A549 treated with AZD2906 at 1 μM for 4 hours (cell line): ENCODE data around the gene COX6A2. TPM values are rescaled to one million over a fixed set of nuclear protein-coding genes. Genes with fewer than 3 reads are reported as not detected.

Source experiments
- total RNA-seq: library from RNA; stranded (reverse); fragments of 200-300 nt; extraction: Qiagen RNA extraction; gene quantifications from 5 replicates; pipeline ENCODE4 v1.2.3, GENCODE V29; 2022

Gene COX6A2
- not detected in 5 replicates for total RNA-seq

GRCh38 chr16:31428279-31428597, at the start of gene COX6A2:
TSS of gene COX6A2 (minus strand) at chr16:31428360. CDS start at chr16:31428325, 35 bp downstream.

GRCh38 chr16:31471875-31472708, 43.9 kb upstream of the COX6A2 start, which contains the start of gene TGFB1I1:
TSS of gene TGFB1I1 (plus strand) at chr16:31472152. CDS start at chr16:31472189, 37 bp downstream.

GRCh38 chr16:31458844-31459686, 30.9 kb upstream of the COX6A2 start, which contains the start of gene ARMC5:
TSS of gene ARMC5 (plus strand) at chr16:31459501. CDS start at chr16:31459525, 24 bp downstream.

DNA sequence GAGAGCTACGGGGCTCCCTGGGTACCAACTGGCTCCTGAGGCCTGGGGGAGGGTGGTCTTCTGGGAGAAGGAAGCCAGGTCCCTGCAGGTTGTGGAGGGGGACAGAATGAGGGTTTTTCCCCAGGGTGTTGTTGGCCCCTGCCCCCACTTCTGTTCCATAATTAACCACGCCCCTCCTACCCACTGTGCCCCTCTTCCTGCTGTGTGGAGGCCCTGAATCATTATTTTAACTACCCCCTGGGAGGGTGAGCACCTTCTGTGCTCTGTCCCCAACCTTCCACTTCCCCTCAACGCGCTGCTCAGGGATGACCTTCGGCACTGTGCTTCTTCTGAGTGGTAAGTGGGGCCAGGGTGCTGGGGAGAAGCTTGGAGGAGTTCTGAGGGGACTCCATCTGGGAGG, 35.1 kb downstream of the COX6A2 start, which contains the start of gene ITGAD:
Gene ITGAD (plus strand): TSS at position 280 of the 400 bp plus-strand sequence. CDS start 26 bp downstream, at position 306.

Other genes starting within 250 kb of the COX6A2 start
- 494 to 572 TPM (median 537 TPM) in 5 replicates for gene FUS, start 248.2 kb downstream of the COX6A2 start, total RNA-seq
- gene PYCARD, start 225.6 kb downstream of the COX6A2 start, total RNA-seq, result 26.9 to 41.9 TPM (median 35.6 TPM) in 5 replicates
- 0.01 to 0.06 TPM (median 0.02 TPM) in 5 replicates for gene TRIM72, start 214.2 kb downstream of the COX6A2 start, total RNA-seq
- not detected in 5 replicates for gene PYDC1, start 211.2 kb downstream of the COX6A2 start, total RNA-seq
- 1.1 to 1.6 TPM (median 1.3 TPM) in 5 replicates for gene ITGAM, start 168.4 kb downstream of the COX6A2 start, total RNA-seq
- 0.86 to 1.4 TPM (median 1.1 TPM) in 5 replicates for gene ITGAX, start 73.2 kb downstream of the COX6A2 start, total RNA-seq
- 0.03 TPM in 1 of 5 replicates, not detected in the others for gene ITGAD, start 35.0 kb downstream of the COX6A2 start, total RNA-seq
- gene ZNF843, start 14.4 kb upstream of the COX6A2 start, total RNA-seq, result 0.07 to 0.18 TPM (median 0.10 TPM) in 5 replicates
- gene ARMC5, start 31.1 kb upstream of the COX6A2 start, total RNA-seq, result 6.0 to 13.7 TPM (median 10.9 TPM) in 5 replicates
- 43.2 to 75.3 TPM (median 53.7 TPM) in 5 replicates for gene TGFB1I1, start 43.8 kb upstream of the COX6A2 start, total RNA-seq
- gene SLC5A2, start 54.8 kb upstream of the COX6A2 start, total RNA-seq, result 0.20 to 0.40 TPM (median 0.23 TPM) in 5 replicates
- 40.9 to 54.5 TPM (median 51.2 TPM) in 5 replicates for gene RUSF1, start 80.0 kb upstream of the COX6A2 start, total RNA-seq
- not detected in 5 replicates for gene AHSP, start 99.5 kb upstream of the COX6A2 start, total RNA-seq